Measurements from ENCODE around the gene ATAT1. TPM values are rescaled to one million over a fixed set of nuclear protein-coding genes. Genes with fewer than 3 reads are reported as not detected.

Gene ATAT1
- total RNA-seq, 1 experiment from 2014 or later: 29.4 TPM

DNA sequence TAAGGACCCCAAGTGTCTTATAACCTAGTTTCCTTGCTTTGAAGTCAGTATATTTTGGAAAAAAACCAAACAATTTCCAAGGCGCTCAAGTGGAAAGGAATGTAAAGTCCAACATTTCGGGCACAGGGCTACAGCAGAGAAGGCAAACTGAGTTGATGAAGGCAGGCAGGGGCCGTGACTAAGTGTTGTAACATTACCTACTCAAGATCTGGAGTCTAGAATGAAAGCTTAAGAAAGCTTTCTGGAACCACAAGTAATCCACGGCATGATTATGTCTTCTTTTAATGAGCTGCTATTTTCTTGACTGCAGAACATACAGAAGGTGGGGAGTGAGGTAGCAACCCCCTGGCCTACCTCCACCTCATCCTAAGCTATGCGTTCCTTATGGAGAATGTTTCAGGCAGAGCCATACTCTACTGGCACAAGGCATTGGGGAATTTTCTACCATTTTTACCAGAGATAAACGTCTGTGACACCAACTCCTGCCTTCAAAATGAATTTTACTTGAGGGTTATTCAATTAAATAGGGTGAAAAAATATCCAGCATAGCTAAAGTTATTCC, 13.9 kb upstream of the ATAT1 start:
- H3K4me2 ChIP-seq: peak overlapping the region; percentile 98
- H3F3A ChIP-seq (ENCODE audit: insufficient read depth, low read depth): peaks cover 67% of the 10 kb centered on the region
- no peaks in the 10 kb centered on the region for H3K9me3 ChIP-seq (ENCODE audit: insufficient read depth, low read depth)
- H3K79me2 ChIP-seq (ENCODE audit: low read depth): peaks cover 28% of the 10 kb centered on the region
- peaks cover 26% of the 10 kb centered on the region; the same call in 1 of the 2 replicates for H4K20me1 ChIP-seq (ENCODE audit: insufficient read depth)
- no TSS peak for BruUV-seq (replicated peaks)
- no peaks in the 10 kb centered on the region for H3K9me2 ChIP-seq (ENCODE audit: insufficient read depth)
- peaks cover 26% of the 10 kb centered on the region for H3K36me3 ChIP-seq (ENCODE audit: low read depth)
- H2AFZ ChIP-seq: no peak overlapping the region
- POLR2A ChIA-PET (ENCODE audit: unreplicated experiment): interaction anchor here (0.5 to 1.1 kb wide), 8 partner anchors 13 to 481 kb away, joined by 3 to 9 read pairs (median 4); partner anchors contain the start of genes GNL1 and PRR3
- H3K27me3 ChIP-seq (ENCODE audit: insufficient read depth, low read depth): no peaks in the 10 kb centered on the region
- TF ChIP-seq, protein P1, sequence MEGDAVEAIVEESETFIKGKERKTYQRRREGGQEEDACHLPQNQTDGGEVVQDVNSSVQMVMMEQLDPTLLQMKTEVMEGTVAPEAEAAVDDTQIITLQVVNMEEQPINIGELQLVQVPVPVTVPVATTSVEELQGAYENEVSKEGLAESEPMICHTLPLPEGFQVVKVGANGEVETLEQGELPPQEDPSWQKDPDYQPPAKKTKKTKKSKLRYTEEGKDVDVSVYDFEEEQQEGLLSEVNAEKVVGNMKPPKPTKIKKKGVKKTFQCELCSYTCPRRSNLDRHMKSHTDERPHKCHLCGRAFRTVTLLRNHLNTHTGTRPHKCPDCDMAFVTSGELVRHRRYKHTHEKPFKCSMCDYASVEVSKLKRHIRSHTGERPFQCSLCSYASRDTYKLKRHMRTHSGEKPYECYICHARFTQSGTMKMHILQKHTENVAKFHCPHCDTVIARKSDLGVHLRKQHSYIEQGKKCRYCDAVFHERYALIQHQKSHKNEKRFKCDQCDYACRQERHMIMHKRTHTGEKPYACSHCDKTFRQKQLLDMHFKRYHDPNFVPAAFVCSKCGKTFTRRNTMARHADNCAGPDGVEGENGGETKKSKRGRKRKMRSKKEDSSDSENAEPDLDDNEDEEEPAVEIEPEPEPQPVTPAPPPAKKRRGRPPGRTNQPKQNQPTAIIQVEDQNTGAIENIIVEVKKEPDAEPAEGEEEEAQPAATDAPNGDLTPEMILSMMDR (conservative IDR thresholded peaks at IDR 0.05): no peak
- no peak for TF ChIP-seq EZH2 (IDR thresholded peaks at IDR 0.05; ENCODE audit: low read depth)
- intact Hi-C loops (cut with micrococcal nuclease; ENCODE audit: unreplicated experiment): no loop called here
- peak in 1 of 2 experiments; percentile 47 for DNase-seq
- H3K4me3 ChIP-seq: no peak overlapping the region
- peak overlapping the region; percentile 86; the same call in 1 of the 2 replicates for H3K27ac ChIP-seq
- H3K4me1 ChIP-seq (replicated peaks; ENCODE audit: insufficient read depth): peaks cover 26% of the 10 kb centered on the region
- CTCF ChIA-PET: interaction anchor here (0.6 to 3.6 kb wide), 5 partner anchors 22 to 131 kb away, joined by 3 to 8 read pairs (median 4); no protein-coding TSS in a partner anchor

DNA sequence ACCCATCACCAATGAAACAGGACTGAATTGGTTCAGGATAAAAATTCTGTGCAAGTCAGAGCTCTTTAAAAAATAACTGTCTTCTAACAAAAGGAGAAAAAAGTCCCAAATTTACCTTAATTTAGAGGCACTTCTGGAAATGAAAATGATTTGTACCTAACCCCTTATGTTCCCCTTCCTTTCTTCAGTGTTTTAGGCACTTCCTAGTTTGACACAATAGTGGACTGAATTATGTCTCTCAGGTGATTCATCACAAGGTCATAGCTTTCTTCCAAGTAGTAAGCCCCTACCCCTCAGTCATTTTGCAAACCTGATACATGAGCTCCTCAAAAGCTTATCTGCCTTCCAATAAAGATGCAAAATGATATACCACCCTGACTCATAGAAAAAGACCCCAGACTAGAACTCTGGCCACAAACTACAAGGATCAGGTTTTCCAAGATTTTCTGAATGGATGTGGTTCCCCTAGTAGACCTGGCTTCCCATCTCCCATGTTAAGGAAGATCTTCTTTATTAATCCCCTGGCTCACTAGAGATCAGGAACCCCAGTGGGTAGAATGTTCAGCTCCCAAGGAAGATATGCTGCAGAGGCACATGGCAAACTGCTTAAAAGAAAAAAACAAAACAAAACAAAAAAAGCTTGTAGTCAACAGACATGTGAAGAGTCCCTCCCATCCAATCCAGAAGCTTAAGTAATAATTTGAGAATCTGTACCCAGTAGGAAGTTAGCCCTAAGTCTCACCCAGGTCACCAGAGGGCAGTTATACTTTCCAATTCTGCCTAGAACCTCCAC, 13.2 kb upstream of the ATAT1 start:
- H3K4me1 ChIP-seq (replicated peaks; ENCODE audit: insufficient read depth): peaks cover 26% of the 10 kb centered on the region
- no peaks in the 10 kb centered on the region for H3K9me3 ChIP-seq (ENCODE audit: insufficient read depth, low read depth)
- peaks cover 26% of the 10 kb centered on the region for H3K36me3 ChIP-seq (ENCODE audit: low read depth)
- no peak for DNase-seq
- peaks cover 26% of the 10 kb centered on the region; the same call in 1 of the 2 replicates for H4K20me1 ChIP-seq (ENCODE audit: insufficient read depth)
- peak overlapping the region; percentile 98 for H3K4me2 ChIP-seq
- H3K79me2 ChIP-seq (ENCODE audit: low read depth): peaks cover 35% of the 10 kb centered on the region
- H3K9me2 ChIP-seq (ENCODE audit: insufficient read depth): no peaks in the 10 kb centered on the region
- no peak overlapping the region for H2AFZ ChIP-seq
- H3K27me3 ChIP-seq (ENCODE audit: insufficient read depth, low read depth): no peaks in the 10 kb centered on the region
- no peak for TF ChIP-seq EZH2 (IDR thresholded peaks at IDR 0.05; ENCODE audit: low read depth)
- TF ChIP-seq, protein P1 (conservative IDR thresholded peaks at IDR 0.05): no peak
- H3K4me3 ChIP-seq: no peak overlapping the region
- H3F3A ChIP-seq (ENCODE audit: insufficient read depth, low read depth): peaks cover 74% of the 10 kb centered on the region
- intact Hi-C loops (cut with micrococcal nuclease; ENCODE audit: unreplicated experiment): no loop called here
- H3K27ac ChIP-seq: peak overlapping the region; percentile 86
- no TSS peak for BruUV-seq (replicated peaks)
- ChIA-PET POLR2A (ENCODE audit: unreplicated experiment) (interaction anchor here (0.5 to 1.1 kb wide), 8 partner anchors 25 to 480 kb away, joined by 3 to 21 read pairs (median 4); partner anchors contain the start of genes GNL1 and PRR3), CTCF (interaction anchor here (0.7 to 3.6 kb wide), 2 partner anchors 22 to 72 kb away, joined by 4 to 8 read pairs; no protein-coding TSS in a partner anchor)

DNA sequence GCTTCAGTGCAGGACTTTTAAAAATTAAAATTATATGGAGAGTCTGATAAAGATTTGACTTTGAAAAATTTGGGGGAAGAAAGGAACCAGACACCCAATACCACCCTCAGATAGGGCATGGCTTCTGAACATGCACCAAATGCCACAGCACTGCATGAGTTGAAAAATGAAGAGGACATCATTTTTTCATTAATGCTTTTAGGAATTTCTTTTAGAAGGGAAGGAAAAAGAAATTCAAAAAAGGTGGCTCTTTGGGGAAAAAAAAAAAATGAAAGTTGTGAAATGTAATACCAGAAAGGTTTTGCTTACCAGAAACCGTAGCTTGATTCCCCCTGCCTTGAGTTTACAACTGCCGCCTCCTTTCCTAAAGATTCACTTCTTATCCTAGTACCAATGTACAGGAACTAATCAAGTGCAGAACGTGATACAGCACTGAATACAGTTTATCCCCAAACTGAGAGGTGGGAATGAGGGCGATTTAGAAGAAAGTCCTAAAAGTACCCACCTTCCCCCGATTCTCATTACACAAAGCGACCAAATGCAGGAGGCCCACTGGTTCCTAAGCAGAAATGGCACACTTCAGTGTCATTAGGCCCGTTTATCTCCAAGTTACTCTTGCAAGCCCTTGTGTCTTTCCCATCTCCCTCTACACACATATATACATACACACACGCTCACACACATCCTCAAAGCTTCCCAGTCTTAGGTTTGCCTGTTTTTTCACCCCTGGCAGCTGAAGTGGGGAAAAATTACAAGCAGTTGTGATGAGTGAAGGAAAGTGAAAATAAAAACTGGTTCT, 12.4 kb upstream of the ATAT1 start:
- no peak for DNase-seq
- Histone ChIP-seq H3K4me3 (peak overlapping the region; percentile 87; the same call in 1 of the 2 replicates), H4K20me1 (ENCODE audit: insufficient read depth) (peaks cover 26% of the 10 kb centered on the region; the same call in 1 of the 2 replicates), H3K79me2 (ENCODE audit: low read depth) (peaks cover 43% of the 10 kb centered on the region), H3K27ac (peak overlapping the region; percentile 86), H3K9me3 (ENCODE audit: insufficient read depth, low read depth) (no peaks in the 10 kb centered on the region), H3K4me1 (replicated peaks; ENCODE audit: insufficient read depth) (peaks cover 34% of the 10 kb centered on the region), H3K4me2 (peak overlapping the region; percentile 98), H2AFZ (no peak overlapping the region), H3K27me3 (ENCODE audit: insufficient read depth, low read depth) (no peaks in the 10 kb centered on the region), H3F3A (ENCODE audit: insufficient read depth, low read depth) (peaks cover 71% of the 10 kb centered on the region), H3K9me2 (ENCODE audit: insufficient read depth) (no peaks in the 10 kb centered on the region), H3K36me3 (ENCODE audit: low read depth) (peaks cover 28% of the 10 kb centered on the region)
- POLR2A ChIA-PET (ENCODE audit: unreplicated experiment): interaction anchor here (0.5 to 0.9 kb wide), 18 partner anchors 17 to 848 kb away, joined by 3 to 48 read pairs (median 6); partner anchors contain the start of genes DHX16 and PRR3
- intact Hi-C loops (cut with micrococcal nuclease; ENCODE audit: unreplicated experiment): no loop called here
- CTCF ChIA-PET: interaction anchor here (0.6 to 3.6 kb wide), 3 partner anchors 17 to 544 kb away, joined by 3 to 8 read pairs (median 6); no protein-coding TSS in a partner anchor
- TF ChIP-seq, protein P1 (conservative IDR thresholded peaks at IDR 0.05): no peak
- no peak for TF ChIP-seq EZH2 (IDR thresholded peaks at IDR 0.05; ENCODE audit: low read depth)
- no TSS peak for BruUV-seq (replicated peaks)
